ACC112 (cell line): Measurements from ENCODE around the gene RSPH10B2.
A peak's percentile ranks its signal among the peaks of the same experiment; 100 is the strongest.
"Not testable (repeated sequence)": the region's sequence is repeated elsewhere in the genome, so short reads cannot be mapped to it uniquely, and the experiment has no call there.

Source experiments
- H2AFZ ChIP-seq: fragments of 200-600 bp; sonication (generic); one replicate; pipeline ENCODE4 v1.6.0; 2017; ENCODE audit warnings: antibody characterized with exemption, low read length; ENCODE audit not compliant: unreplicated experiment
- H3K27ac ChIP-seq: fragments of 200-600 bp; sonication (generic); 2 replicates; pipeline ENCODE4 v1.5.1; 2014; ENCODE audit warnings: low read depth, mild to moderate bottlenecking, antibody characterized with exemption, low read length, moderate library complexity
- H3K27me3 ChIP-seq: fragments of 200-600 bp; sonication (generic); 2 replicates; pipeline ENCODE4 v1.6.1; 2014; ENCODE audit warnings: mild to moderate bottlenecking, antibody characterized with exemption, low read length, moderate library complexity, mixed read lengths; ENCODE audit not compliant: insufficient read depth
- H3K36me3 ChIP-seq: fragments of 200-600 bp; sonication (generic); 2 replicates; pipeline ENCODE4 v1.6.1; 2016; ENCODE audit warnings: mild to moderate bottlenecking, antibody characterized with exemption, low read length, moderate library complexity, mixed read lengths; ENCODE audit not compliant: insufficient read depth
- H3K4me1 ChIP-seq: fragments of 200-600 bp; sonication (generic); one replicate; pipeline ENCODE4 v1.6.1; 2016; ENCODE audit warnings: low read length, mixed read lengths; ENCODE audit not compliant: insufficient read depth, unreplicated experiment, control insufficient read depth
- H3K4me3 ChIP-seq: fragments of 200-600 bp; sonication (generic); 2 replicates; pipeline ENCODE4 v1.5.1; 2014; ENCODE audit warnings: mild to moderate bottlenecking, low read depth, low read length
- H3K79me2 ChIP-seq: fragments of 200-600 bp; sonication (generic); one replicate; pipeline ENCODE4 v1.6.0; 2016; ENCODE audit warnings: low read length; ENCODE audit not compliant: control insufficient read depth, unreplicated experiment, insufficient read depth

The RSPH10B2 gene

DNA sequence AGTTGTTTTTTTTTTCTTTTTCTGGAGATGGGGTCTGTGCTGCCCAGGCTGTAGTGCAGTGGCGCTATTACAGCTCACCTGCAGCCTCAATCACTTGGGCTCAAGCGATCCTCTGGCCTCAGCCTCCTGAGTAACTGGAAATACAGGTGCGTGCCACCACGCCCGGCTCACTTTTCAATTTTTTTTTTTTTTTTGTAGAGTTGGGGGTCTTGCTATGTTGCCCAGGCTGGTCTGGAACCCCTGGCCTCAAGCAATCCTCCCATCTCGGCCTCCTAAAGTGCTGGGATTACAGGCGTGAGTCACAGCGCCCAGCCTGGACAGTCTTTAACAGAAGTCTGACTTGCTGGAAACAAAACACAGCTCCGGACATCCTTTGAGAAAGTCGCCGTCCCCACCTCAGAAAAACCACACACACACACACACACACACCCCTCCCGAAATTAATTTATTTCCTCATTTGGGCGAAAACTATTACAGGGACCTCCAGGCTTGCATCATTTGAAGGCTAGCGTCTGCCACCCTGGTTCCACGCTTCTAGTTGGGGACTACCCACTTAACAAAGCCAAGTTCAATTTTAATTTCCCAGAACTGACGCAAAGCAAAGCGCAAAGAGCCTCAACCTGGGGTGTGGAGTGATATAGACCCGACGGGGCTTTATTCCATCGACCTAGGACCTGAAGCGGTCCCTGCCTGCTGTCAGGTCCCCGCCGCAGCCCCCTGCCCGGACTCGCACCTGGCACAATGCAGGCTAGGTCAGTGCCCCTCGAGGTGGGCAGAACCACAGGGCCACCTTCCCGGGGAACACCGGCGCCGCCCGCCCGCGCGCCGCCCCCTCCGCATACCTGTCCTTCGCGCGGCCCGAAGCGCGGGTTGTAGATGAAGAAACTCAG lies 71.6 kb downstream of the RSPH10B2 start:
- H3K79me2 ChIP-seq, H3K36me3 ChIP-seq, H3K27ac ChIP-seq, H2AFZ ChIP-seq, H3K27me3 ChIP-seq, H3K4me1 ChIP-seq: not testable (repeated sequence)
- H3K4me3 ChIP-seq, result peak overlapping the region; percentile 67

DNA sequence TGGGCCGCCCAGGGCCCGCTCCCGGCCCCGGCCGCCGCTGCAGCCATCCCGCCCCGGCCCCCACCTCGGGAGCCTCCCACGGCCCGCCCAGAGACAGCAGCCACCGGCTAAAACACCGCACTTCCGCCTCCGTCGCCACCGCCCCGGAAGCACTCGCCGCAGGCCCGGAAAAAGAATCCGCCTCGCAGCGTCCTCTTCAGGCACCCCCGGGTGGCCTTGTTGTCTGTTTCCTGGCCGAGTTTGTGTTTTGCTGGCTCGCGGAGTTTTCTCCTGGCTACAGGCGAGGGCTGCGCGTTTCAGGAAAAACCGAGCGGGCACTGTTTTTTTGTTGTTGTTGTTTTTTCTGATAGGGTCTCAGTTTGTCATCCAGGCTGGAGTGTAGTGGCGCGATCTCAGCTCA lies 72.2 kb downstream of the RSPH10B2 start, which contains the start of gene CCZ1B:
CCZ1B (minus strand) TSS at position 125 of the 400 bp plus-strand sequence; CDS start at position 47, 78 bp downstream.
- H3K36me3 ChIP-seq, result not testable (repeated sequence)

DNA sequence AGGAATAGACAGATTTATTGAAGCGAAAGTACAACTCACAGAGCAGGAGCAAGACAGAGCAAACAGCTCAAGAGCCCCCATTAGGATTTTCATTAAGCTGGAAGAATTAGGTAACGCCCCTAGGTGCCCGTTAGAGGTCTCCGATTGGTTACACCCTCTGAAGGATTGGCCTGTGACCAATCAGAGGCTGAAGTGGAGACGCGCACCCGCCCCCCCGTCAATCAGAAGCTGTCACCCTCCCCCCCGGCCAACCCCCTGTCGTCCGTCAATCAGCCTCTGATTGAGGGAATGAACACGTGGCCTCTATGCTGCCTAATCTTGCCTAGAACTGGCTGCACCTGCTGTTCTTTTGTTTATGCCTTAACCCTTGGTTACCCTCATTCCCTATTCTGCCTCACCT lies 73.3 kb downstream of the RSPH10B2 start:
- peaks cover 12% of the 10 kb centered on the region for H3K27me3 ChIP-seq
- not testable (repeated sequence) for H3K36me3 ChIP-seq, H3K4me1 ChIP-seq, H2AFZ ChIP-seq, H3K4me3 ChIP-seq, H3K27ac ChIP-seq, H3K79me2 ChIP-seq

More for the DNA sequence above, 72.2 kb downstream of the RSPH10B2 start, which contains the start of gene CCZ1B:
- Histone ChIP-seq H3K4me3 (peak within 1 kb of the TSS; percentile 67), H2AFZ (peak within 1 kb of the TSS; percentile 28)
- not testable (repeated sequence) for H3K79me2 ChIP-seq, H3K4me1 ChIP-seq, H3K27ac ChIP-seq, H3K27me3 ChIP-seq

DNA sequence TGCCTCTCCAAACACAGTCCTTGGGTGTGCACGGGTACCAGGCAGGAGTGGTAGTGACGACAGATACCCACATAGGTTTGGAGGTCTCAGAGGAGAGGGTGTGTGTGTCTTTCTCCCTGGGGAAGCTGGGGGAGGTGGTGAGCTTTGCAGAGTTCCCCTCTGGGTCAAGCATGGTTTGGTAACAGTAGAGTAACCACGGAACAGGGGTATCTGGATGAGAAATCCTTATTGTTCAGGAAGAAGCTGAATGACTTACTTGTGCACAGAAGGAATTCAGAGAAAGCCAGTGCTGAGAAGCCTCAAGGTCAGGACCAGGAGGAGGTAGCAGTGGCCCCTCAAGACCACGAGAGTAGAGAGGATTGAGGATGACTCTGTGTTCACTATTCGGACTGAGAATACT lies 75.7 kb downstream of the RSPH10B2 start:
- H3K79me2 ChIP-seq, H3K4me3 ChIP-seq, H3K27ac ChIP-seq, H3K4me1 ChIP-seq, H3K36me3 ChIP-seq, H2AFZ ChIP-seq: not testable (repeated sequence)
- peaks cover 24% of the 10 kb centered on the region for H3K27me3 ChIP-seq

DNA sequence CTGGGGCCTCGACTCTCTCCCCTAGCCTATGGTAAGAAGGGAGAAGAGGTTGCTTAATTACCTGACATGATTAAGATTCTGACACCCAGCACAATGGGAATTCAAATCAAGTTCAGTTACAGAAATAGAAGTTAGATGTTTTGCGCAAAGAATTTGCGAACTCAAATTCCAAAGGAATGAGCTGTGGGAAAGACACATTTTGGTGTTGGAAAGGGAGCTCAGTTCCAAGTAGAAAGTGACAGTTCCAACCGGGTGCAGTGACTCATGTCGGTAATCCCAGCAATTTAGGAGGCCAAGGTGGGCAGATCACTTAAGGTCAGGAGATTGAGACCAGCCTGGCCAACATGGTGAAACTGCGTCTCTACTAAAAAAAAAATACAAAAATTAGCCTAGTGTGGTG lies 76.1 kb downstream of the RSPH10B2 start:
- H3K36me3 ChIP-seq, H3K27ac ChIP-seq, H3K79me2 ChIP-seq, H3K4me3 ChIP-seq, H2AFZ ChIP-seq, H3K4me1 ChIP-seq: not testable (repeated sequence)
- peaks cover 24% of the 10 kb centered on the region for H3K27me3 ChIP-seq

DNA sequence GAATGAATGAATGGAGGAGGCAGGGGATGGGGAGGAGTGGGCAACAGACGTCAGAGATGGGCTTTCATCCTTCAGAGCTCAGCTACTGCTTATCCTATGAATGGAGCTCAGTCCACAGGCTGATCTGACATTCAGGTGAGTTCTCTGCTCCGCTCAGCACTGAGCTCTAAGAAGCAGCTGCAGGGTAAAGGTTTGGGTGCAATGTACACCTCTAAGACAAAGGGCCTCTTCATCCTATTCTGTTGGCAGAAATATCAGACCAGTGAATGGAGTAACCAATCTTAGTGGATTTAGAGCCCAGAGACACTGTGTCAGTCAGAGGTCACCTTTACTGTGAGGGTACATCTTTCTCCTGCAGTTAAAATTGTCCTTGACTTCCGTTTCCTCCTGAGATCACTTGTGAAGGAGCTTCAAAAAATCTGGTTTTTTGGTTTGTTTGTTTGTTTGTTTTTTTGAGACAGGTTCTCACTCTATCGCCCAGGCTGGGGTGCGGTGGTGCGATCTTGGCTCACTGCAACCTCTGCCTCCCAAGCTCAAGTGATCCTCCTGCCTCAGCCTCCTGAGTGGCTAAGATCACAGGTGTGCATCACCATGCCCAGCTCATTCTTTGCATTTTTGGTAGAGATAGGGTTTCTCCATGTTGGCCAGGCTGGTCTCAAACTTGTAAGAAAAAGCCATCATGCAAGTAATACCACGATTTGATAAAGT lies 77.3 kb downstream of the RSPH10B2 start:
- Histone ChIP-seq H2AFZ (no peak overlapping the region), H3K4me3 (no peak overlapping the region), H3K27me3 (peaks cover 28% of the 10 kb centered on the region), H3K4me1 (no peaks in the 10 kb centered on the region), H3K36me3 (no peaks in the 10 kb centered on the region), H3K79me2 (no peaks in the 10 kb centered on the region), H3K27ac (no peak overlapping the region)

DNA sequence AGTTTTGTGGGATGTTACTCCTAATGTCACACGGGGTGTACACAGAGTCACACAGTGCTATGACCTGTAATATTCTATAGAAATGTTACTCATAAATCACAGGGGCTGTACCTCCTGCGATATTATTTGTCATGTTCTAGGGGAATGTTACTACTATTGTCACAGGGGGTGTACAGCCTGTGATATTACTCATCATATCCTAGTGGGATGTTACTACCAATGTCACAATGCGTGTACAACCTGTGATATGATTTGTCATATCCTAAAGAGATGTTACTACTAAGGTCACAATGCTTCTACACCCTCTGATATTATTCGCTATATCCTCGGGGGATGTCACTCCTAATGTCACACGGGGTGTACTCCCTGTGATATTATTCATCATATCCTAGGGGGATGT lies 79.7 kb downstream of the RSPH10B2 start:
- peaks cover 28% of the 10 kb centered on the region for H3K27me3 ChIP-seq
- no peak overlapping the region for H2AFZ ChIP-seq
- H3K4me3 ChIP-seq, result no peak overlapping the region
- no peaks in the 10 kb centered on the region for H3K79me2 ChIP-seq
- no peaks in the 10 kb centered on the region for H3K36me3 ChIP-seq
- H3K4me1 ChIP-seq, result no peaks in the 10 kb centered on the region
- no peak overlapping the region for H3K27ac ChIP-seq

DNA sequence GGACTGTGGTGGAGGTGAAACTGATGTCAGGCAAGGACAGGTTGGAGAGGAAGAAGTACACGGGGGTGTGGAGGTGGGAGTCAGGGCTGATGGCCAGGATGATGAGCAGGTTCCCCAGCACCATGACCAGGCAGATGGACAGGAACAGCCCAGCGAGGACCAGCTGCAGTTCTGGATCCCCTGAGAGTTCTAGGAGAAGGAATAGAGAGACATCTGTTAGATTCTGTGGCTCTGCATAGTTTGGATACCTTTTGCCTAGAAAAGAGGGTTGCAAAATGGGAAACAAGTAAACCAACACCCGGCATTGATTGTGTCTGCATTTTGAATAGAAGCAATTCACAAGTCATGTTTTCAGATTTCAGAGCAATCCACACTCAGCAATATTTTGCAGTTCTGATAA lies 81.6 kb downstream of the RSPH10B2 start:
- H3K4me3 ChIP-seq, H3K4me1 ChIP-seq, H3K27ac ChIP-seq, H3K79me2 ChIP-seq, H3K36me3 ChIP-seq, H2AFZ ChIP-seq: not testable (repeated sequence)
- H3K27me3 ChIP-seq, result peaks cover 28% of the 10 kb centered on the region

DNA sequence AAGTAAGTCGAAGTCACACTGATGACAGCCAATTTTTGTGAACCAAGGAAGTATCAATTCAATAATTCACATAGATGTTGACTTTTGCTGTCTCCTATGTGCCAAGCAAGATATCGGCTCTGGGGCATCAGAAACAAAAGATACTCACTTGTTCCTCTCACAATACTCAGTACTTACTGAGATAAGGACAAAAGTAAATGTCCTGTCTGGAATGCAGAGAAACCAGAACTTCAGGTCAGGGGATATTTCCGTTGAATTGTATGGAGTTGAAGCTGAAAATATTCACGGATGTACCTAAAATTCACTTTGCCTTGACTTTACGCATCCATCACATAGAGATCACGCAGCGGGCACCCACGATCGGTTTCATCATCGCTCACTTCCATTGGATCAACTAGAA lies 83.2 kb downstream of the RSPH10B2 start:
- H3K4me3 ChIP-seq, H2AFZ ChIP-seq, H3K79me2 ChIP-seq, H3K27ac ChIP-seq, H3K36me3 ChIP-seq, H3K4me1 ChIP-seq: not testable (repeated sequence)
- H3K27me3 ChIP-seq, result peaks cover 17% of the 10 kb centered on the region

DNA sequence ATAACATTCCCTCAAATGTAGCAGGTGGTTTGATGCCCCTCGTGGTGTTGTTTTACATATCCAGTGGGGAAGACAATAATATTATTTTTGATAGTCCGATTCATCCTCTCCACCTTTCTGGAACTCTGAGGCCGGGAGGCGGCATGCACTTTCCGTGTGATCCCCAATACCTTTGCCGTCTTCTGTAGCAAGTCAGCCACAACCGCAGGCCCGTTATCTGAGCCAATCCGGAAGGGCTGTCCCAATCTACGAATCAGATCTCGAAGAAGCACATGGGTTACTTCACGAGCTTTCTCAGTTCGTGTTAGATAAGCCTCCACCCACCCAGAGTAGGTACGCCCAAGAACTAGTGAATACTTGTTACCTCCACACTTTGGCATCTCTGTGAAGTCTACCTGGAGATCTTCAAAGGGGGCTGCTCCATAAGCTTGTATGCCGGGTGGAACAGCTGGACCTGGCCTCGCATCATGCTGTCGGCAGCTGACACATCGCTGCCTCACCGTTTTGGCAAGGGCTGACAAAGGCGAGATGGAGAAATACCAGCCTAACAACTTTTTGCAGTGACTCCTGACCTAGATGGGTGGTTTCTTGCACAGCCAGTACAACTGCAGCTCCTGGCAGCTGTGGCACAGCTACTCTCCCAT lies 88.5 kb downstream of the RSPH10B2 start:
- not testable (repeated sequence) for H2AFZ ChIP-seq, H3K27ac ChIP-seq, H3K4me3 ChIP-seq, H3K79me2 ChIP-seq, H3K27me3 ChIP-seq, H3K36me3 ChIP-seq, H3K4me1 ChIP-seq
